CD4-positive, alpha-beta T cell treated with Interleukin-10 for 1 hour (primary cell): ENCODE results near the gene SLC12A7.
"Not testable (repeated sequence)": the region's sequence is repeated elsewhere in the genome, so short reads cannot be mapped to it uniquely, and the experiment has no call there.

Source experiments
- DNase-seq: peaks from one replicate; pipeline ENCODE4 v3.0.0-alpha.2; 2020

The SLC12A7 gene

DNA sequence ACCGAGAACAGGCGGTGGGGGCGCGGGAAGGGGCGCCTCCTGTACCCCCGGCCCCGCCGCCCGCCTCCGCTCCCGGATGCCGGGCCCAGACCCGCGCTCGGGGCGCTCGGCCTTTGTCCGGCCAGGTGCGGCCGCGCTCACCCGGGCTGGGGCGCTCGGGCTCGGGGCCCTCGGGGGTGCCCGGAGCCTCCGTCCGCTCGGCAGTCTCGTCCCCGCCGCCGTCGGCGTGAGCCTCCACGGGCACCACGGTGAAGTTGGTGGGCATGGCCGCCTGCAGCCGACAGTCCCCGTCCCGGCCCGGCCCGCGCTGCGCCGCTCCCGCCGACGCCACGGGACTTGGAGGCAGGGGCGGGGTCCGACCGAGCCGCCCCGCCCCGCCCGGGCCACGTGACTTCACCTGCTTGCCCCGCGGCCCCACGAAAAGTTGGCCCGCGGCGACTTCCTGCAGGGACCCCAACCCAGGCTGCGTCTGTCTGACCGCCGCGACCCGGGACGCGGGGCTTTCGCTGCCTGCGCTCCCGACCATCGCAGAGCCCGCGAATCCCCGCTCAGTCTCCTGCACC is at the start of gene SLC12A7:
Gene SLC12A7, minus strand, starts transcription at position 337 of the 563 bp plus-strand sequence. Its CDS starts 72 bp downstream, at position 265.
- peak; percentile 52 for DNase-seq

- DNase-seq = no peak
Measured at GRCh38 chr5:1161108-1161832, 49.4 kb upstream of the SLC12A7 start.

- DNase-seq = no peak
Measured at GRCh38 chr5:1159774-1160406, 48.0 kb upstream of the SLC12A7 start.

GRCh38 chr5:1159341-1159675 is 47.4 kb upstream of the SLC12A7 start:
- DNase-seq = no peak

- DNase-seq = no peak
Measured at GRCh38 chr5:1158647-1159340, 46.9 kb upstream of the SLC12A7 start.

DNA sequence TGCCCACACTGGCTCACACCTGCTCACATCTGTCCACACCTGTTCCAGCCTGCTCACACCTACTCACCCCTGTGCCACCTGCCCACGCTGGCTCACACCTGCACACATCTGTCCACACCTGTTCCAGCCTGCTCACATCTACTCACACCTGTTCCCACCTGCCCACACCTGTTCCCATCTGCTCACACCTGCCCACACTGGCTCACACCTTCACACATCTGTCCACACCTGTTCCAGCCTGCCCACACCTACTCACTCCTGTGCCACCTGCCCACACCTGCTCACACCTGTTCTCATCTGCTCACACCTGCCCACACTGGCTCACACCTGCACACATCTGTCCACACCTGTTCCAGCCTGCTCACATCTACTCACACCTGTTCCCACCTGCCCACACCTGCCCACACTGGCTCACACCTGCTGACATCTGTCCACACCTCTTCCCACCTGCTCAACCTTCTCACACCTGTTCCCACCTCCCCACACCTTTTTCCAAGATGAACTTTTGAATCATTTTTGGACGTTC is 45.7 kb upstream of the SLC12A7 start:
- not testable (repeated sequence) for DNase-seq

DNA sequence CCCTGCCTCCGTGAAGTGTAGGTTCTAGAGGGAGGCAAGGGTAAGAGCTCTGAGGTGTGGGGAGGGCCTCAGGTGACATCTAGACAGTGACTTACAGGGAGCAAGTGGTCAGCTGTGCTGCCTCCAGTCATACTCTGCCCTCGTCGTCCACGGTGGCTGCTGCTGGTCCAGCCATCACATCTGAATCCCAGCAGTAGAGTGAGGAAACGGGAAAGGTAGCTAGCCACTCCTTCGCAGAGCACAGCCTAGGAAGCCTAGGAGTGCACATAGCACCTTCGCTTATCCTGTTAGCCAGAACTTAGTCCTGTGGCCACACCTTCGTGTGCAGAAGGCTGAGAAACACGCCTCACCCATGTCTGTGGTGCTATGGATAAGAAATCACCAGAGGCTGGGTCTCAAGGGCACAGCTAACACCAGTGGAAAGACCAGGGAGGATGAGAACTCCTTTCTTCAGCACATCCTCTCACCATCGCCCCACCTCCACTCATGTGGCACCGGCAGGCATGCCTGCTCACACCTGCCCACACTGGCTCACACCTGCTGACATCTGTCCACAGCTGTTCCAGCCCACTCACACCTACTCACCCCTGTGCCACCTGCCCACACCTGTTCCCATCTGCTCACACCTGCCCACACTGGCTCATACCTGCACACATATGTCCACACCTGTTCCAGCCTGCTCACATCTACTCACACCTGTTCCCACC is 45.0 kb upstream of the SLC12A7 start:
- no peak for DNase-seq

DNA sequence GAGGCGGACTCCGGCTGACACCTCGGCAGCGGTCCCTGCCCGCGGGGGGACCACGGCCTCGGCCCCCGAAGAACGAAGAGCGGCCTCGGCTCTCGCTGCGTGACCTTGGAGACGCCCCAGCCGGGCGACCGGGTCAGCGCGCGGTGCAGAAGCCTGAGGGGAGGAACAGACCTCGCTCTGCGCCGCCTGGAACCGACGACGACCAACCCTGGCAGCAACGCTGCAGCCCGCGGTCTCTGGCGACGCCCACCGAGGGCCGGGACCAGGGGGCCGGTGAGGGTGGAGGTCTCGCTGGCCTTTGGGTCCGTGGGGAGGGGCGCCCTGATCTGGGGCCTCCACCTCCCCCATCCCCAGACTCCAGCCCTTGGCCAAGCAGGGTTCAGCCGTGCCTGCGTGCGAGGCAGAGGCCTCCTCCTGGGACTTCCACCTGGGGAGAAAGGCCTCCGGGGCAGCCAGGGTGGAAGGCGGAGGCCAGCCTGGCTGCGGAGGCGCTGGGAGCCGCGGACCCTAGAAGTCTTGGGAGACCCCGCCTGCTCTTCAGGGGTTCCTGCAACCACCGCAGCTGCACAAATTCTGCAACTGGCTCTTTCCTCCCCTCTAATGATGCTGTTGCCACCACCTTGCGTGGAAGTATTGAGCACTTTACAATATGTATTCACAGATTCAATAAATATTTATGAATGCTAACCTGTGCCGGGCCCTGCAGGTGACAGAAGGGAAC is 44.3 kb upstream of the SLC12A7 start:
- DNase-seq = no peak

- no peak for DNase-seq
Measured at GRCh38 chr5:1155191-1156032, 43.5 kb upstream of the SLC12A7 start.

DNA sequence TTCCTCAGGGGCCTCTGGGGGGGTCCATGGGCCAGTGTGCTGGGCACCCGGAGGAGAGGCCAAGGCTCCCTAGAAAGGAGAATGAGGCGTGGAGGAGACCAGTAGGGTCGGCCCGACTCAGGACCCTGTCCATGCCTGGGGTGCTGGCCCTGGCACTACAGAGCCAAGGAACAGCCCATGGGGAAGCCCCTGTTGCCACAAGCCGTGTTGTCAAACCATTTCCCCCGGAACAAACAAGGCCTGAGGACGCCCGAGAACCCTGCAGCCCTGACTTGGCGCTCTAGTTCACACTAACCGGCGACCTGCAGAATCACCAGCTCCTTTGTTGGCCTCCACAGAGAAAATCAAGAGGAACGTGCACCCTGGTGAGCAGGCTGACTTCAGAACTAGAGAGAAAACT is 41.6 kb upstream of the SLC12A7 start:
- no peak for DNase-seq

DNA sequence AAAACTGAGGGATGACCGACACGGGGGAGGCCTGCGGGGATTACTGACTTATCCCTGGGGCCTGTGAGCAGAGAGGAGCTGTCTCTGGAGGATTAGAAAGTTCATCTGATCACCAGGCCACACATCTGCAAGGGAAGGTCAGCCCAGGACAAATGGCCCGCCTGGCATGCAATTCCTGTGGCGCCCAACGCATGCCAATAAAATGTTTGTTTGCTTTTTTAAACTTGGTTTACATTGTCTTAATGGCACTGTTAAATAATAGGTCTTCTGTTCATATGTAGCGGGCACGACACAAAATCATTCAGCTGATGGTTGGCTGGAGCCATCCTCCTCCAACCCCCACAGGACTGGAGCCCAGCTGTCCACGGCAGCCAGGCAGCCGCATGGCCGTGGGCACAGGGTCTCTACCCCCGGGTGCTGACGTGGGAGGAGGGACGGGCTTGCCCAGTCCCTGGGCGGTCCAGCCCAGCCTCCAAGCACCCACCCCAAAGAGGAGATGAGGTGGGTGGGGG is 41.0 kb upstream of the SLC12A7 start:
- DNase-seq = no peak

DNA sequence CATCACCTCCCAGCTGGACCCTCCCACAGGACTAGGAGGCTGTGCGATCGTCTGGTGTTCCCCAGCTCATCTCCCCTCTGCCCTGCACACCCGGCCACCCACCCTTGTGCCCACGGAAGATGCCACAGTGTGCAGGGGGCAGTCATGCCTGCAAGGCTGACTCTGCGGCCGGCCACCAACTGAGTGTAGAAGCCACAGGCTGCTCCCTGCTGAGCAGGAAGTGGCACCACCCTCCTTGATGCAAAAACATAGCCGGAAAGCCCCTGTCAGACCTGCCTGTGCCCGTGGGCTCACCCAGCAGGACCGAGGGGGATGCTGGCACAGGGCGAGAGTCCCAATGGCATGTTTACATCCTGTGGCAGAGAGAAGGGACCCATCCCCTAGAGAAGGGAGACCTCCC is 40.3 kb upstream of the SLC12A7 start:
- peak; percentile 32 for DNase-seq

DNA sequence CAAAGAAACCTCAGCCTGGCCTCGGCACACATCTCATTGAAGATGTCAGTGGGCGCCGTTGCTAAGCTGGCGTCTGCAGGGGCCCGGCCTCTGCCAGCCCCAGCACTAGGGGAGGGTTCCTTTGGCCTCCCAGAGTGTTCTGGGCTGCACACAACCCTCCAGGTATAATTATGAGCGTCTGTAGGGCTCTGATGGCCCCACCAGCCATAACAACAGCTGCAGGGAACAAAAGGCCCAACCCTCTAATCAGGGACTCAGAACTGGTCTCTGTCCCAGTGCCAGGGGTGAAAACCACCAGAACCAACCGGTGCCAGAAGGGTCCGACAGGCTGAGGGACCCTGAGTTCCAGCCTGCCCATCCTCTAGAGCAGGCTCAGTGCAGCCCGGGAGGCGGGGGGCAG is 39.5 kb upstream of the SLC12A7 start:
- DNase-seq = no peak

GRCh38 chr5:1150866-1151265 is 39.0 kb upstream of the SLC12A7 start:
- DNase-seq = no peak

GRCh38 chr5:1144638-1145396 is 33.0 kb upstream of the SLC12A7 start:
- no peak for DNase-seq

DNA sequence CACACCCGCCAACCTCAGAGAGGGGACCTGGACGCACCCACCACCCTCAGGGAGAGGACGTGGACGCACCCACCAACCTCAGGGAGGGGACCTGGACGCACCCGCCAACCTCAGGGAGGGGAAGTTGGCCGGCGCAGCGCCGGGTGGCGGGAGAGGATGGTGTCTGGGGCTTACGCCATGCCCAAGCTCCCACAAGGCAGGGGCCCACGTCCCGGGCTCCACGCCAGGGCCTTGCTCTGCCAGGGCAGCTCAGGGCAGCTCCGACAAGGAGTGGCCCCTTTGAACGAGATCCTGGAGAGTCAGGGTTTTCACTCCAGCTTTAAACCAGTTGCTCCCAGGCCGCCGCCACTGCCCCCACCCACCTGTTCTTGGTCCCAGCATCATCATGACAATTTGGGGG is 32.2 kb upstream of the SLC12A7 start:
- DNase-seq = no peak

DNA sequence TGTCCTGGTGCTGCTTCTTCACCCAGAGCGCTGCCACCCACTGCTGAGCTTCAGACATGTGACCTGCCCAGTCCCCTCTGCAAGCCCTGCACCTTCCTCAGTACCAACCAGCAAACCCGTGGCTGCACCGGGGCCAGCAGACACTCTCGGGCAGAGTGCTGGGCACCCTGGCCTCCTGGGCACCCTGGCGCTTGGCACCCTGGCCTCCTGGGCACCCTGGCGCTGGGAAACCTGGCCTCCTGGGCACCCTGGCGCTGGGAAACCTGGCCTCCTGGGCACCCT is 31.7 kb upstream of the SLC12A7 start:
- no peak for DNase-seq

GRCh38 chr5:1142886-1143669 is 31.2 kb upstream of the SLC12A7 start:
- no peak for DNase-seq

- DNase-seq = no peak
Measured at GRCh38 chr5:1141834-1142233, 30.0 kb upstream of the SLC12A7 start.

- DNase-seq = no peak
Measured at GRCh38 chr5:1140818-1141189, 28.9 kb upstream of the SLC12A7 start.
